NOMO-1 (cell line): ENCODE measurements around the gene CAMK2A.

Experiments
- DNase-seq, 2 experiments: peaks; one replicate each; lab custom pipeline; 2025; ENCODE audit not compliant: unreplicated experiment in 2 of 2; lab: John Stamatoyannopoulos, UW

CAMK2A gene

GRCh38 chr5:150283904-150284303 lies 5.7 kb downstream of the CAMK2A start:
- no peak for DNase-seq

- DNase-seq: no peak
These were observed 7.6 kb downstream of the CAMK2A start for GRCh38 chr5:150281987-150282386.

- DNase-seq: no peak
These were observed 10.1 kb downstream of the CAMK2A start for GRCh38 chr5:150279330-150280020.

GRCh38 chr5:150278916-150279315 lies 10.7 kb downstream of the CAMK2A start:
- DNase-seq: no peak

GRCh38 chr5:150278046-150278730 lies 11.4 kb downstream of the CAMK2A start:
- DNase-seq: peak in 1 of 2 experiments; percentile 8

GRCh38 chr5:150277043-150277442 lies 12.5 kb downstream of the CAMK2A start:
- DNase-seq: no peak

- DNase-seq: no peak
These were observed 14.8 kb downstream of the CAMK2A start for GRCh38 chr5:150274811-150275210.

- DNase-seq: no peak
These were observed 17.0 kb downstream of the CAMK2A start for GRCh38 chr5:150272531-150272930.

- no peak for DNase-seq
These were observed 17.6 kb downstream of the CAMK2A start for GRCh38 chr5:150271923-150272322.

GRCh38 chr5:150271296-150271692 lies 18.3 kb downstream of the CAMK2A start:
- no peak for DNase-seq

- no peak for DNase-seq
These were observed 18.9 kb downstream of the CAMK2A start for GRCh38 chr5:150270541-150271295.

- no peak for DNase-seq
These were observed 22.7 kb downstream of the CAMK2A start for GRCh38 chr5:150266871-150267291.

GRCh38 chr5:150265870-150266383 lies 23.6 kb downstream of the CAMK2A start:
- no peak for DNase-seq

GRCh38 chr5:150264667-150265603 lies 24.6 kb downstream of the CAMK2A start:
- no peak for DNase-seq

GRCh38 chr5:150263801-150264621 lies 25.6 kb downstream of the CAMK2A start:
- DNase-seq: peak; percentile 48 to 50

- DNase-seq: no peak
These were observed 26.2 kb downstream of the CAMK2A start for GRCh38 chr5:150263375-150263775.

- DNase-seq: no peak
These were observed 27.1 kb downstream of the CAMK2A start for GRCh38 chr5:150262502-150262901.

GRCh38 chr5:150261231-150261630 lies 28.3 kb downstream of the CAMK2A start:
- DNase-seq: no peak

GRCh38 chr5:150258130-150258529 lies 31.4 kb downstream of the CAMK2A start:
- no peak for DNase-seq
